CD4-positive, alpha-beta T cell treated with Interleukin-4 for 4 hours (primary cell): Measurements from ENCODE around the gene MSANTD1.

Experiments
- DNase-seq: peaks from one replicate; pipeline ENCODE4 v3.0.0-alpha.2; 2020

MSANTD1 gene

DNA sequence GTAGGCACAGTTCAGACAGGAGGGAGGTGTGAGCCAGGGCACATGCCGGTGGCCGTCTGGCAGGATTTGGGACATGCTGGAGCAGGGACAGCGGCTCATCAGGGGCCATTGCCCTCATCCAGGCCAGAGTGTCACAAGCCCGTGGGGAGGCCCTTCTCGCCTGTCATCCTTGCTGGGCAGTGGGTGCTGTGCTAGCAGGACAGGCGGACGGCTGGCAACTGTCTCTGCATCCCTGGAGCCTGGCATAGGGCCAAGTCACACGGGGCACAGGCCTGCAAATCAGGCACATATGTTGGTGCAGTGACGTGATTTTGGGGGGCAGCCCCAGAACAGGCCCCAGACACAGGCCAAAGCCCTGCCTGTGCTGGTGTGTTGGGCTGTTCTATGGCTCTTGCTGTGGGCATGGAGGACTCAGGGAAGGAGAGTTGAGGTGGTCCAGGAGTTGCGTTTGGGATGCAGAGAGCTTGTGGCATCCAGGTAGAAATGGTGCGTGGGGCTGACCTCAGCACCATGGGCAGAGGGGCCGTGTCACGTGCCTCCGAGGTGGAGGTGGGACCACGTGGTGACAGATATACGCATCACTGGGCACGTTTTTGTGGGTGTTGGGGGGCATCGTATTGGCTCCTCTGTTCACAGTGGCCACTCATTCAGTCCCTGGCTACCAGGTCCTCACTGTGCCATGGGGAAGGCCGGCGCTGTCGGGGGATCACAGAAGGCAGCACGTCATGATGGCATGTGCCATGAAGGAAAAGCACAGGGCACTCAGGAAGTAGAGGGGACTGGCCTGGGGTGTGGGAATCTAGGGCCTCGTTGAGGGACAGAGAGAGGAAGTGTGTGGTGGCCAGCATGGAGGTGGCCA, 14.6 kb upstream of the MSANTD1 start:
- no peak for DNase-seq

DNA sequence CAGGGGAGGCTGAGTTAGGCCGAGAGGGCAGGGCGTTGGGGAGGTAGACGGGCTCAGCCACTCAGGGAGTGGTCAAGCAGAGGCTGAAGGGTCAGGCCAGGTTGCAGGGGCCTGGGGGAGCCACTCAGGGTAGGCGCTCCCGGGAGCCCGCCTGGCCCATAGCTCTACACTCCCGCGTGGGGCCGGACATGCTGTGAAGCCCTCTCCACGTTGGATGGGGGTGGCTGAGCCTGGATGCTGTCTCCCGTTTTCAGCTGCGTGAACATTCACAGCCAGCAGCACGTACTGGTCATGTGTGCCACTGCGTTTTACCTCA, 14.0 kb upstream of the MSANTD1 start:
- no peak for DNase-seq

DNA sequence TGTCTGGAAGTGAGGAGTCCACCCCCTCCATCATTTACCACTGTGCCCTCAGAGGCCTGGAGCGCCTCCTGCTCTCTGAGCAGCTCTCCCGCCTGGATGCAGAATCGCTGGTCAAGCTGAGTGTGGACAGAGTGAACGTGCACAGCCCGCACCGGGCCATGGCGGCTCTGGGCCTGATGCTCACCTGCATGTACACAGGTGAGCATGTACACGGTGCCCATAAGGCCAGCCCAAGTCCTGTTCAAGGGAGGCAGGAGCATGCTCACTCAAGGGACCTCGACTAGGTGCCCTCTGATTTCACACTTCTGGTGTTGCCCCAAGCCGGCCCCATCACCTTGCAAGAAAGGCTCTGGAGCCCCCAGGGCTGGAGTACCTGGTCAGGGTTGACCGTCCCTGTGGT, 13.4 kb upstream of the MSANTD1 start:
- no peak for DNase-seq

DNA sequence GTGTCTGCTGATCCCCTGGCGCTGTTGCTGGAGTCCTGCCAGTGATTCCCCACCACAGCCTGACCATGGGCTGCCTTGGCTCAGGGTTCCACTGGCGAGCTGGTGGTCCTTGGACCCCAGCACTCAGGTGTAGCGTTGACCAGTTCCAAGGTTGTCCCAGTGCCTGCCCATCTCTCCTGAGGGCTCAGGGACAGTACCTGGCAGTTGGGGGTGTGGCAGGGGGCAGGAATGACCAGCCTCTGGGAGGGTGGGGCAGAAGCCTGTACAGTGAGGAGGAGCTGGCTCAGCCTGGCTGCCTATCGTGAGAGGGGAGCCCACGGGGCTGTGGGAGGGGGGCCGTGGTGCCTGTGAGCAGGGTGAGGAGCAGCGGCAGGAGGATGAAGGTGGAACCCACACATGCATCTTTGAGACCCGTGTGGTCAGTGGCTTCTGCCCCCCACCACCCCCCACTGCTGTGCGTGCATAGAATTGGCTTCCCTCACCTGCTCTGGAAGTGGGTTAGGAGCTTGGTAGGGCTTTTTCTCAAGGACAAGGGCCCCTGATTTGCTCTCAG, 12.6 kb upstream of the MSANTD1 start:
- DNase-seq: no peak

DNA sequence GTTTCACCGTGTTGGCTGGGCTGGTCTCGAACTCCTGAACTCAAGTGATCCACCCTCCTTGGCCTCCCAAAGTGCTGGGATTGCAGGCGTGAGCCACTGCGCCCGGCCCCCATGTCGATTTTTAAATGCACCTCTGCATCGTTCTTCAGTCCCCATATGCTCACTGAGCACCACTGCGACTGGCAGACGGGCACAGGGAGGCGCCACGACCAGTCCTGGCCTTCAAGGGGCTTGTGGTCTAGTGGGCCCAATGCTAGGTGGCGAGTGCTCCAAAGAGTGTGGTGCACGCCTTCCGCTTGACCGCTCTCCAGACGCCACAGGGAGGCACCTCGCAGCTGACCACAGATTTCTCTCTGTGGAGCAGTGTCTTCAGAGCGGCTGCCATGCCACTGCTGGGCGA, 11.7 kb upstream of the MSANTD1 start:
- DNase-seq: no peak

DNA sequence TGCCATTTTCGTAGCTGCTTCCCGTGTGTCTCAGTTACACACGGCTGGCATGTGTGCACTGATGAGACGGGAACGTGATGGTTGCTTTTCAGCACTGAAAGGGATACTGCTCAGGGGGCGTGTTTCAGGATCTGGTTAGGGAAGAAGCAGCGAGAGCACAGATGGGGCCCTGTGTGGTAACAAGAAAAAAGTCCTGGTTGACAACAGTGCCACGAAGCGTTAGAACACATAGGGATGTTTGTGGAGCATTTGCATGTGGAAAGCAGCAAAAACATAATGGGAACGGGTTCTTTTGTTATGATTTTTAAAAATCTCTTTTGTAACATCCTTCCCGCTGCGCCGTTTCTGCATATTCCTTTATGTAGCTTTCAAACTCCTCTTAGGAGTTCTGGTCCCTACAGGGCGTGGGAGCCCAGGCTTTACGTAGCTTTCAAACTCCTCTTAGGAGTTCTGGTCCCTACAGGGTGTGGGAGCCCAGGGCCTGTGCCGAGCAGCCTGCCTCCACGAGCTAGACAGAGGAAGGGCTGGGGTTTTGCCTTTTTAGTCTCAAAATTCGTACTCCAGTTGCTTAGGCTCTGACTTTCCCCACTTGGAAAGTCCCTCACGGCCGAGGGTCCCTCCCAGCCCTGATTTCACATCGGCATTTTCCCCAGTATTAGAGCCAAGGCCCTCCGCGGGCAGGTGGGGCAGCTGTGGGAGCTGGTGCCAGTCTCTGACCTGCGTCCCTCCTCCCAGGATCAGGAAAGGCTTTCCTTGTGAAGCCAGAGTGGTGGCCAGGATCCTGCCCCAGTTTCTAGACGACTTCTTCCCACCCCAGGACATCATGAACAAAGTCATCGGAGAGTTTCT, 11.0 kb upstream of the MSANTD1 start:
- no peak for DNase-seq

DNA sequence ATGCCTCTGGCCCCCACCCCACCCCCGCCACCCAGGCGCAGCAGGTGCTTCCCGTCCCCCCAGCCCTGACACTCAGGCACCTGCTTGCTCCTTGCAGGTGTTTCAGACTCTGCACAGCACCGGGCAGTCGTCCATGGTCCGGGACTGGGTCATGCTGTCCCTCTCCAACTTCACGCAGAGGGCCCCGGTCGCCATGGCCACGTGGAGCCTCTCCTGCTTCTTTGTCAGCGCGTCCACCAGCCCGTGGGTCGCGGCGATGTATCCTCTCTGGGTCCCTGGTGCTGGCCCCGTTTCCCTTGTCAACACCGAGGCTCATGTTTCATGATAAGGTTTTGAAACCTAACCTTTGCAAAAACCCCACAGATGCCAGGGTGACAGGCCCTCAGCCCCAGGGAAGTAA, 10.2 kb upstream of the MSANTD1 start:
- no peak for DNase-seq

DNA sequence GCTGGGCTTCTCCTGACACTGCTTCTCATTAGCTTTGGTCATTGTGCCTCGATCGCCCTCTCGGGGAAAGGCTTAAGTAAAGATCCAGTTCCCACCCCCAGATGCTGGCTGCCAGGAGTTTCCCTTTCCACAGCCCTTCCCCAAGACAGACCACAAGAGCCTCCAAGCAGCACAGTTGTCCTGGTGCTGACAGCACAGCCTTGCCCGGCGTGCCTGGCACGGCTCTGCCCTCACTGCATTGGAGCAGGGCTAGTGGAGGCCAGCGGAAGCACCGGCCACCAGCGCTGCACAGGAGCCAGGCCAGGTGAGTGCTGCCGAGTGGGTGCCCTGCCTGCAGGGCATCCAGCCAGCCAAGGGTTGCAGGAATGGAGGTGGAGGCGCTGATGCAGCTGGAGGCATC, 9.7 kb upstream of the MSANTD1 start:
- DNase-seq: no peak

DNA sequence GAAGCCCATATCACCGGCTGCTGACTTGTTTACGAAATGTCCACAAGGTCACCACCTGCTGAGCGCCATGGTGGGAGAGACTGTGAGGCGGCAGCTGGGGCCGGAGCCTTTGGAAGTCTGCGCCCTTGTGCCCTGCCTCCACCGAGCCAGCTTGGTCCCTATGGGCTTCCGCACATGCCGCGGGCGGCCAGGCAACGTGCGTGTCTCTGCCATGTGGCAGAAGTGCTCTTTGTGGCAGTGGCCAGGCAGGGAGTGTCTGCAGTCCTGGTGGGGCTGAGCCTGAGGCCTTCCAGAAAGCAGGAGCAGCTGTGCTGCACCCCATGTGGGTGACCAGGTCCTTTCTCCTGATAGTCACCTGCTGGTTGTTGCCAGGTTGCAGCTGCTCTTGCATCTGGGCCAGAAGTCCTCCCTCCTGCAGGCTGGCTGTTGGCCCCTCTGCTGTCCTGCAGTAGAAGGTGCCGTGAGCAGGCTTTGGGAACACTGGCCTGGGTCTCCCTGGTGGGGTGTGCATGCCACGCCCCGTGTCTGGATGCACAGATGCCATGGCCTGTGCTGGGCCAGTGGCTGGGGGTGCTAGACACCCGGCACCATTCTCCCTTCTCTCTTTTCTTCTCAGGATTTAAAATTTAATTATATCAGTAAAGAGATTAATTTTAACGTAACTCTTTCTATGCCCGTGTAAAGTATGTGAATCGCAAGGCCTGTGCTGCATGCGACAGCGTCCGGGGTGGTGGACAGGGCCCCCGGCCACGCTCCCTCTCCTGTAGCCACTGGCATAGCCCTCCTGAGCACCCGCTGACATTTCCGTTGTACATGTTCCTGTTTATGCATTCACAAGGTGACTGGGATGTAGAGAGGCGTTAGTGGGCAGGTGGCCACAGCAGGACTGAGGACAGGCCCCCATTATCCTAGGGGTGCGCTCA, 8.7 kb upstream of the MSANTD1 start:
- DNase-seq: no peak

DNA sequence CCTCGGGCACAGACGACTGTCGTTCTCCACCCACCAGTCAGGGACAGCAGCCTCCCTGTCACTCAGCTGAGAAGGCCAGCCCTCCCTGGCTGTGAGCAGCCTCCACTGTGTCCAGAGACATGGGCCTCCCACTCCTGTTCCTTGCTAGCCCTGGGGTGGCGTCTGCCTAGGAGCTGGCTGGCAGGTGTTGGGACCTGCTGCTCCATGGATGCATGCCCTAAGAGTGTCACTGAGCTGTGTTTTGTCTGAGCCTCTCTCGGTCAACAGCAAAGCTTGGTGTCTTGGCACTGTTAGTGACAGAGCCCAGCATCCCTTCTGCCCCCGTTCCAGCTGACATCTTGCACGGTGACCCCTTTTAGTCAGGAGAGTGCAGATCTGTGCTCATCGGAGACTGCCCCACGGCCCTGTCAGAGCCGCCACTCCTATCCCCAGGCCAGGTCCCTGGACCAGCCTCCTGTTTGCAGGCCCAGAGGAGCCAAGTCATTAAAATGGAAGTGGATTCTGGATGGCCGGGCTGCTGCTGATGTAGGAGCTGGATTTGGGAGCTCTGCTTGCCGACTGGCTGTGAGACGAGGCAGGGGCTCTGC, 7.9 kb upstream of the MSANTD1 start:
- DNase-seq: no peak

DNA sequence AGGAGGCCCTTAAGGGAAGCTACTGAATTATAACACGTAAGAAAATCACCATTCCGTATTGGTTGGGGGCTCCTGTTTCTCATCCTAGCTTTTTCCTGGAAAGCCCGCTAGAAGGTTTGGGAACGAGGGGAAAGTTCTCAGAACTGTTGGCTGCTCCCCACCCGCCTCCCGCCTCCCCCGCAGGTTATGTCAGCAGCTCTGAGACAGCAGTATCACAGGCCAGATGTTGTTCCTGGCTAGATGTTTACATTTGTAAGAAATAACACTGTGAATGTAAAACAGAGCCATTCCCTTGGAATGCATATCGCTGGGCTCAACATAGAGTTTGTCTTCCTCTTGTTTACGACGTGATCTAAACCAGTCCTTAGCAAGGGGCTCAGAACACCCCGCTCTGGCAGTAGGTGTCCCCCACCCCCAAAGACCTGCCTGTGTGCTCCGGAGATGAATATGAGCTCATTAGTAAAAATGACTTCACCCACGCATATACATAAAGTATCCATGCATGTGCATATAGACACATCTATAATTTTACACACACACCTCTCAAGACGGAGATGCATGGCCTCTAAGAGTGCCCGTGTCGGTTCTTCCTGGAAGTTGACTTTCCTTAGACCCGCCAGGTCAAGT, 6.9 kb upstream of the MSANTD1 start:
- no peak for DNase-seq

DNA sequence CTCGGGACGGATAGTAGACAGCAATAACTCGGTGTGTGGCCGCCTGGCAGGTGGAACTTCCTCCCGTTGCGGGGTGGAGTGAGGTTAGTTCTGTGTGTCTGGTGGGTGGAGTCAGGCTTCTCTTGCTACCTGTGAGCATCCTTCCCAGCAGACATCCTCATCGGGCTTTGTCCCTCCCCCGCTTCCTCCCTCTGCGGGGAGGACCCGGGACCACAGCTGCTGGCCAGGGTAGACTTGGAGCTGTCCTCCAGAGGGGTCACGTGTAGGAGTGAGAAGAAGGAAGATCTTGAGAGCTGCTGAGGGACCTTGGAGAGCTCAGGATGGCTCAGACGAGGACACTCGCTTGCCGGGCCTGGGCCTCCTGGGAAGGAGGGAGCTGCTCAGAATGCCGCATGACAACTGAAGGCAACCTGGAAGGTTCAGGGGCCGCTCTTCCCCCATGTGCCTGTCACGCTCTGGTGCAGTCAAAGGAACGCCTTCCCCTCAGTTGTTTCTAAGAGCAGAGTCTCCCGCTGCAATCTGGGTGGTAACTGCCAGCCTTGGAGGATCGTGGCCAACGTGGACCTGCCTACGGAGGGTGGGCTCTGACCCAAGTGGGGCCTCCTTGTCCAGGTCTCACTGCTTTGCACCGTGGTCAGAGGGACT, 5.7 kb upstream of the MSANTD1 start:
- peak; percentile 2 for DNase-seq

DNA sequence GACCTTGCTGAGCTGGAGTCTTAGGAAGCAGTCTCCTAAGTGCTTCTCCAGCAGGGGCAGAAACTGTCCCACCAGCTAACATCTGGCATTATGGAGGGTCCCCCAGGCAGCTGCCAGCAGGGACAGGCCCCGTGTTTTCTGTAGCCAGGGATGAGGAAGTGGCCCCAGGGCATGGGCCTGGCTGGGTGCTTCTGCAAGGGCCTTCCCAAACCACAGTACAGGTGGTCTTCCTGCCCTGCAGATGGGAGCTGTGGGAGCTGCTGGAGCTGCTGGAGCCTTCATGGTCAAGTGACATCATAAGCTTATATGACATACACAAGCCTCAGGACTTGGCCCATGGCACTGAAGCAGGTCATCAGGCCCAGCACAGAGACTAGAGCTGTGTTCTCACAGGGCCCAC, 5.0 kb upstream of the MSANTD1 start:
- DNase-seq: no peak

DNA sequence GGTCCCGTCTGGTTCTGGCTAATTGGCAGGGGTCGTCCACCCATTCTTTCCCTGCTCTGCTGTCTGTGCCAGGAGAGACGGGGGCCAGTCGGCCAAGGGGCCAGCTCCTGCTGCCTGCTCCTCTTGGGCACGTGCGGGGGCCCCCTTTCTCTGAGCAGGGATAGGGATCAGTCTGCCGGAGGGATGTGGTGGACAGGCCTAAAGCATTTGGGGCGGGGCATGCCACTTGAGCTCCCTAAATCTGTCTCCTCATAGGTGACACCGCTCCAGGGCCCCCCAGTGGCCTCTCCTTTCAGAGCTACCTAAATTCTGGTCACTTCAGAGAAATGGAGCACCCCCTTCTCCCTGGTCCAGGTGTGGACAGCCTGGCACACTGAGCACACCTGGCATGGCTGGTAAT, 4.2 kb upstream of the MSANTD1 start:
- DNase-seq: no peak

DNA sequence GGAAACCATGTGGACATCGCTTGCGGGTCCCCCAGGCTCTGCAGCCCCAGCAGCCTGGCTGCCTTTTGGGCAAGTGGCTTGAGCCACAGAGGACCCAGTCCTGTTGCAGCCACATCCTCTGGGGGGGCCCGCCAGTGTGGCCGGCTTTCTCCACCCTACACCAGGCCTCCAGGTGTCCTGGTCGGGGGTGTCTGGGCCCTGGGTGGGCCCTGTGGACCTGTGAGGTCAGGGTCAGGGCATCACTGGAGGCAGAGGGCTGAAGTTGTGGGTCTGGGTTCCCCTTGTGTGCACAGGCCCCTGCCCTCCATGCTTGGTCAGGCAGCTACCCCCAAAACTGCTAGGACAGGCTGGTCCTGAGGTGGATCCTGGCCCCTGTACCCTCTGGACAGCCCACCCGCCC, 3.3 kb upstream of the MSANTD1 start:
- DNase-seq: no peak

DNA sequence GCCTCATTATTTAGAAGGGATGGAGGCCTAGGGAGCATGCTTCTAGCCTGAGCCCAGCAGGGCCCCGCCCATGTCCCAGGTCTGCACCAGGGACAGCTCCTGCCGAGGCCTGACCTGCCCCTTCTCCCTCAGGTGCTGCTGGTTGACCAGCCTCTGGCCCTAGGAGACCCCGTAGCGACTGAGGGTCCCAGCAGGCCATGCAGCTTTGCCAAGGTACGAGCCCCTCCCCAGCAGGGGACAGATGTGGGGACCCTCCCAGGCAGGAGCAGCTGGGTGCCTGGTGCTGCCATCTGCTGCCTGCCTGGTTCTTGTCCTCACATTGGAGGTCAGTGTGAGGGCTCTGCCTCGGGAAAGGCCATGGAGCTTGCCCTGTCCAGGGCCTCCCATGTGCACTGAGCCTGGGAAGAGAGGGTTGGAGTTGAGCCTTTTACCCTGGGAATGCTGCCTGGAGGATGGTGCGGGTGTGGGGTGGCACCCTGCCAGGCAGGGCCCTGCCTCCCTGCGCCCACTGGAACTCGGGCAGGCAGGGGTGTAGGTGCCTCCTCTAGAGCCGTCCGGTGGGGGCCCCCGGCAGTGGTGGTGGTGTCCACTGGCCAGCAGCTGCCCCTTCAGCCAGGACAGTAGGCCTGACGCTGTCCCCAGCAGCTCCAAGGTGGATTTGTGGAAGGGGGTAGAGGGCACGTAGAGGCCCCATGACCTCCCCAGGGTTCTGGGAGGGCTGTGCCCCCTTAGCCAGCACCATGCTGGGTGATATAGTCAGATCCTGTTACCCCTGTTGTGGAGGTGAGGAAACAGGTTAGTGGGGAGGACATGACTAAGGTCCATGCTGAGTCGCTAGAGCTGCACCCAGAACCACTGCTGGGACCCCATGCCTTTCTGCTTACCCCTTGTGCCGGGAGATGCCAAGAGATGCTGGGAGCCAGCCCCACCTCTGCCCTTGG, 2.2 kb upstream of the MSANTD1 start:
- no peak for DNase-seq

DNA sequence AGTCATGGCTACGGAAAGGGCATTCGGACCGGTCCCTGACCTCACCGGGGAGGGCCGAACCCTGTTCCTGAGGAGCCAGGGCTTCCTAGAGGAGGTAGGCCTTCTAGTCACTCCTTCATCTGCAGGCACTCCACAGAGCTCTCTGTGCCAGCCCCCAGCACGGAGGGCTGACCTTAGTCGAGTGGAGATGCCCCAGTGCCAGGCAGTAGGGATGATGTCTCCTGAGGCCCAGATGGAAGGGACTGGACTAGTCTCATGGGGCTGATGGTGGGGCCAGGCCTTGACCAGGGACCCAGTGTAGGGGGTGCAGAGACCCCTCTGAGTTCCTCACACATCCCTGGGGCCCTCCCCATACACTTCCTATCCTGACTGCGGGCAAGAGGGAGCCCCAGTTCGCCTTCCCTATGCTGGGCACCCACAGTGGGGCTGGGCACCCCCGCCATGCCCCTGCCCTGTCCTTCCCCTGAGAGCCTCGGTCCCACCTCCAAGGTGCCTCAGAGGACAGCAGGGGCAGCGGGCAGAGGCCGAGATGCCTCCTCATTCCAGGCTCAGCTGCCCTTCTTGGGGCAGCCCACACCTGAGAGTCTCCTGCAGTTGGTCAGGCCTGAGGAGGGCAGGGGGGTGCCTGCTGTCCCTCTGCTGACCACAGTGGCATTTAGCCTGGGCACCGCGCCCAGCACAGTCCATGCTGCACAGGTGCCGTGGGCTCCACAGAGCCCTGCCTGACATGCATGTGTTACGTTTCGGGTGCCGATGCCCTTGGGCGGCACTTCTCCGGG, 1.4 kb upstream of the MSANTD1 start:
- DNase-seq: no peak

DNA sequence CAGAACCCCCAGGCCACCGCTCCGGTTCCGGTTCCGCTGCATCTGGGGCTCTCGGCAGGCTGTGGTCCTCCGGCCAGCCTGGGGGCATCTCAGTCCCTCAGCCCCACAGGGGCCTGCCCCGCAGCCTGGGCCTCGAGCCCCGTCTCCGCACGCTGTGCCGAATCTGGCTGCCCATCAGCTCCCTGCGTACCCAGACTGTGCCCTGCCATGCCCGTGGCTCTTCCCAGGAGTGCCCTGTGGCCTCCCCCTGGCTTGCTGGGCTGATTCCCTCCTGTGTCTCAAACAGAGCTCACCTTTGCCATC, 830 bp upstream of the MSANTD1 start:
- DNase-seq: no peak

DNA sequence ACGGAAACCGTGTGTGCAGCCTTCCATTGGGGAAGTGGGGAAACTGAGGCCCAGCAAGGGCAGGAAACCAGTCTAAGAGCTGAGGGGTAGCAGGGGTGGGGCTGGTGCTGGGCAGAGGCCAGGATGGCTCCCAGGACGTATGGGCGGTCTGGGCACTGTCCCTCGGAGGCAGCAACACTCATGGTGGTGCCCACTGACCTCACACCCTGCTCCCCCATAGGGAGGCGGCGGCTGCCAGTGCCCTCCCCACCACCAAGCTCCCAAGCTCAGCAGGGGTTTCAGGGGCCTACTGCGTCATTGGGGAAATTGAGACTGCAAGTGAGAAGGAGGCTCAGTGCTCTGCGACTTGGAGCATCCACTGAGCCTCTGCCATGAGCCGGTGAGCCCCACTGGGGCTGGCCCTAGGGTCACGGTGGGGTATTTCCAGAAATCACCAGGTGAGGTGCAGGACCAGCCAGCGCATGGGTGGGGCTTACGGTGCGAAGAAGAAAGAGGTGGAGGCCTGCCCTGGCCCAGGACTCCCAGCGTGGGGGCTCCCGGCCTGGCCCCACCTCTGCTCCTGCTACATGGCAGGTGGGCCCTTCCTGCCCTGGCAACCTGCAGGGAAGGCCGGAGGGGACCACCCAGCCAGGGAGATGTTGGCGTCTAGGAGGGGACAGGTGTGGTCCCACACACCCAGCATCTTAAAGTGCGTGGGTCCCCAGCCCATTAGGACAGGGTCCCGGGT, 915 bp downstream of the MSANTD1 start:
- no peak for DNase-seq
